ENCODE data around the gene FBF1. TPM values are rescaled to one million over a fixed set of nuclear protein-coding genes. Genes with fewer than 3 reads are reported as not detected.
"Not testable (repeated sequence)": the region's sequence is repeated elsewhere in the genome, so short reads cannot be mapped to it uniquely, and the experiment has no call there.

The FBF1 gene
- polyA plus RNA-seq, 1 donor: 6.8 TPM

DNA sequence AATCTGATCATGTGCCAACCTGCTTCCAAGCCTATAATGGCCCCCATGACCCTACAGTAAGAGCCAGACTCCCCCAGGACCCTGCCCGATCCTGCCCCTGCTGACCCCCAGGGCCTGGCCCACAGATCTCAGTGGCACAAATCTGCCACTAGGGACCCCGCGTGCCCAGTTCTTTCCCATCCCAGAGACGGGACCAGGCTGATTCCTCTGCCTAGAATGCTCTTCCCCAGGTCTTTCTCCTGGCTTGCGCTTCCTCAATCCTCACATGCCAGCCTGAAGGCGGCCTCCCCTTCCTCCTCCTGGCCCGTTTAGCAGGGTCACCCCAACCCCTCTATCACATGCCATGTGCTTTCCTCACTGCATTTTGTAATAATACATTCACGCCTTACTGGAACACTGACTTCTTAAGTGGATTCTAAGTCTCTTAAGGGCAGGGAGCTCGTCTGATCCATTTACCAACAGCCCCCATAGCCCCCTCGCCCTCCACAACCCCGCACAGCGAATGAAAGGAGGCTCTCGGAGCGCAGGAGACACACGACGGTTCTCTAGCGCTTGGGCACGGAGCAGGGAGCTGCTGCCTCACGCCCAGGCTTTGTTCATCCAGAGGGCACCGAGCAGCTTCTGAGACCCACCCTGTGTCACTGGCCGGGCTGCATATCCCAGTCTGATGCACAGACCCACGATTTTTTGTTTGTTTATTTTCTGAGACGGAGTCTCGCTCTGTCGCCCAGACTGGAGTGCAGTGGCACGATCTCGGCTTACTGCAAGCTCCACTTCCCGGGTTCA is 45.3 kb downstream of the FBF1 start:
- no peak for DNase-seq

DNA sequence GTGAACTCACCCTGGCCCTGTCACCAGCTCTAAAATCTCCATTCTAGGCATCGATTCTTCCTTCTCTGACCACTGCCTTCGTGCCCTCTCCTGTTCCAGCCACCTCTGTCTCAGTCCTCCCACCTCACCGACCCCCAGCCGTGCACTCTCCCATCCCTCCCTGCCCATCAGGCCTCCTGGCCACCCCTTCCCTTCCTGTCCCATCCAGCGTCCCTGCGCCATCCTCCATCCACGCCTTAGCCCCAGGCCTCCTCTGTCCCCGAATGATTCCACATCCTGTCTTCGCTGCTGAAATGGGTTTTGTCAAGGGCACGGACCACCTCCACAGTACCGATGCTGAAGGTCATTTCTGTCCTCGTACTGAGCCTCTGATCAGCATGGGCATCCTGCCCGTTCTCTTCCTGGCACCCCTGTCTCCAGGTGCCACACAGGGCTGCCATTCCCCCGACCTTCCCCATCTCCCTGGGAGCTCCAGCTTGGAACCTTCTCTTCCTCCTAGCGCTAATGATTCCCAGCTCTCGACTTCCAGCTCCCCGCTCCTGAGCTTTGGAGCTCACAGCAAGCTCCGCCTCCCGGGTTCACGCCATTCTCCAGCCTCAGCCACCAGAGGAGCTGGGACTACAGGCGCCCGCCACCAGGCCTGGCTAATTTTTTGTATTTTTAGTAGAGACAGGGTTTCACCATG is 46.7 kb downstream of the FBF1 start:
- DNase-seq: no peak

- no peak for DNase-seq
These were observed 47.4 kb downstream of the FBF1 start for GRCh38 chr17:75893305-75894048.

DNA sequence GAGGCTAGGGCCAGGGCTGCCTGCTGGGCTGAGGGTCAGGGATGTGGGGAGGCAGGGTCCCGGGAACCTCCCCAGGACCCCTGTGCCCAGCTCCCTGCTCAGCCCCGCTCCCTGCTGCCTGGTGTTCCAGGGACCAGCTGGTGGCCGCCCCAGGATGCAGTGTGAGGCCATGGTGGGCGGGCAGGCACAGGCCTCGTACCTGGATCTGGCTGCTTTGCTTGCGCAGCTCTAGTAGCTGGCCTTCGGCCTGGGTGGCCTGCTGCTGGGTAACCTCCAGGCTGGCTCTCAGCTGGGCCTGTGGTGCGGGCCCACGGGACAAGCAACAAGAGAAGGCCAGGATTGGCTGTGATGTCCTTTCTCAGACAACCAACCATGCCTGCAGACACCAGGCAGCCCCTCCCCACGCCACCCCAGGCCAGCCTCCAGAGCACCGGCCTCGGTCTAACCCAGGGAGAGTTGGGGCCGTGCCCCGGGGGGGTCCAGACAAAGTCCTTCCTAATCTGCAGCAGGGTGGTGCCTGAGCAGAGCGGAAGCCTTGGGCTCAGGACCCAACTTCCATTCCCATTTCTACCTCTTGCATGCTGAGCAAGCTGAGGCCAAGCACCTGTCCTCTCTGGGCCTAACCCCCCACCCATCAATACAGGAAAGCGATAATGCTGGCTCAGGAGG is 48.2 kb downstream of the FBF1 start:
- no peak for DNase-seq

DNA sequence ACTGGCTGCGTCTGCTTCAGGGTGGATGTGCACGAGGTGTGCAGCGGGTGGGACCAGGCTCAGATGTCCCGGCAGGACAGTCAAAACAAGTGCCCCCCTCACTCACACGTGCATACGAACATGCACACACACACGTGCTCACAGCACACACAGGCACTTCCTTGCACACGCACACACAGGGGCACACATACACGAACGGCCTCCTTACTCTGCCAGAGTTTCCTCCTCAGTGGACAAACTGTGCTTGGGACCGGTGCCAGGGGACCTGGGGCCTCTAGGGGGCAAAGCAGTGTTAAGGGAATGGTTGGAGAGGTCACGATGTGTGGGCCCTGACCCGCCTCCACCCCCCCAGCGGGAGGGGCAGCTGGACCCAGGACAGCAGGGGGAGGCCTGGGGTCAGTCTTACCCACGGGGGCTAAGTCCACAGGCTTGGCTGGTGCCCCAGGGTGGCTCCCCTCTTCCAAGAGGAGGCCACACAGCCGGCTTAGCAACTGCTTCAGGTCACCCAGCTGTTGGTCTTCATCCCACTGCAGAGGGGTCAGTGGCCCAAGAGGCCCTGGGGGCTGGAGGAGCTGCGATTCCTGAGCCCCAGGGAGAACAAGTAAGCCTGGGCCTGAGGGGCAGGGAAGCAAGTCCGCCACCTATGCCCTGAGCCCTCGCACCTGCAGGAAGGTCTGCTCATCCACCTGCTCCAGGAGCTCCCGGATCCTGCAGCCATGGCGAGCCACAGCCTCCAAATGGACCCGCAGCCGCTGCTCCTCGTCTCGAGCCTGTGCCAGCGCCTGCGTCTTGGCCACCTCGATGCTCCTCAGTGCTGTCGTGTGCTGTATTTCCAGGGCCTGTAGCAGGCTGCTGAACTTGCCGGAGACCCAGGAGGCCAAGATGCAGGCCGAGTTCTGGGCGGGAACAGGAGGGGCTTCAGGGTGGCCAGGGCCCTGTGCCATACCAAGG is 49.0 kb downstream of the FBF1 start:
- no peak for DNase-seq

DNA sequence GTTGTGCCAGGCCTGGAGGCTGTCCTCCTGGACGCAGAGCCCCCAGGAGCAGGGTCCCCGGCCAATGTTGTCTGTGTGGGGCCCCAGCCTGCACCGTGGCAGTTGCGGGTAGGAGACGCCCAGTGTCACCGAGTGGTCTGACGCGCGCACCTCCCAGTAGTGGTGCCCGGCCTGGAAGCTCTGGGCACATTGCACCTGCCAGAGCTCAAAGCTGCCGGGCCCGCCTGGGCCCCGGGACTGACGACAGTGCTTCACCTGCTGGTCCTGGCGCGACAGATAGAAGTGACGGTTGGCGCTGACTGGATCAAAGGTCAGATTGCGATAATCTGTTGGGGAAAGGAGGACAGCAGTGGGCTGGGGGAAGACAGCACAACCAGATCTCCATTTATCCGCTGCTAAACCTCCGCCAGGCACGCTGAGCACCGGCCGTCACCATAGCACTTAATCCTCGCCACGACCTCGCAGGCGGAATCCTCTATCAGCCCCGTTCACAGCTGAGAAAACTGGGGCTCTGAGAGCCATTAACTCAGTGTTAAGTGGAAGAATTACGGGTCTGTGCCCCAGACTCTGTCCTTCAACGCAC is 49.7 kb downstream of the FBF1 start:
- DNase-seq: no peak

DNA sequence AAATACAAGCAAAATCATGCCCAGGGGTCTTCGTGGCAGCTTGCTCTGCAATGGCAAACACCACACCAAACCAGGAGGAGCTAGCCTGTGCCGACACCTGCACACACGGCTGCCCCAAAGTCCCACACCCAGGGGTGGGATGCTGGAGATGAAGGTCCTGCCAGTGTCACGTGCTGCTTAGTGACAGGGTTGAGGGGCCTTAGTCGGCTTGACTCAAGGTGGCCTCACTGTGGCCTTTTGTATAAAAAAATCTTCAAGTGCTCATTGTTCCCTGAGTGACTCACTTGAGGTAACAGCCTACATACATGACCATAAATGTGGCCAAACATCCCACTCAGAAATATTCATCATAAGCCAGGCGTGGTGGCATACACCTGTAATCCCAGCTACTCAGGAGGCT is 51.4 kb downstream of the FBF1 start:
- no peak for DNase-seq

- DNase-seq: no peak
These were observed 52.4 kb downstream of the FBF1 start for GRCh38 chr17:75888484-75888883.

GRCh38 chr17:75885860-75886259 is 55.0 kb downstream of the FBF1 start:
- DNase-seq: not testable (repeated sequence)

GRCh38 chr17:75885431-75885830 is 55.4 kb downstream of the FBF1 start:
- DNase-seq: no peak

- no peak for DNase-seq
These were observed 59.0 kb downstream of the FBF1 start for GRCh38 chr17:75881678-75882454.

- DNase-seq: no peak
These were observed 60.6 kb downstream of the FBF1 start for GRCh38 chr17:75880266-75880665.

- DNase-seq: peak; percentile 81
These were observed 62.5 kb downstream of the FBF1 start, which contains the start of gene TRIM47 for GRCh38 chr17:75878174-75878998. Gene TRIM47, minus strand, starts transcription at chr17:75878581. Its CDS starts 33 bp downstream, at chr17:75878548.

GRCh38 chr17:75877752-75878173 is 63.1 kb downstream of the FBF1 start:
- peak; percentile 79 for DNase-seq

GRCh38 chr17:75876938-75877751 is 63.7 kb downstream of the FBF1 start:
- DNase-seq: peak; percentile 98

DNA sequence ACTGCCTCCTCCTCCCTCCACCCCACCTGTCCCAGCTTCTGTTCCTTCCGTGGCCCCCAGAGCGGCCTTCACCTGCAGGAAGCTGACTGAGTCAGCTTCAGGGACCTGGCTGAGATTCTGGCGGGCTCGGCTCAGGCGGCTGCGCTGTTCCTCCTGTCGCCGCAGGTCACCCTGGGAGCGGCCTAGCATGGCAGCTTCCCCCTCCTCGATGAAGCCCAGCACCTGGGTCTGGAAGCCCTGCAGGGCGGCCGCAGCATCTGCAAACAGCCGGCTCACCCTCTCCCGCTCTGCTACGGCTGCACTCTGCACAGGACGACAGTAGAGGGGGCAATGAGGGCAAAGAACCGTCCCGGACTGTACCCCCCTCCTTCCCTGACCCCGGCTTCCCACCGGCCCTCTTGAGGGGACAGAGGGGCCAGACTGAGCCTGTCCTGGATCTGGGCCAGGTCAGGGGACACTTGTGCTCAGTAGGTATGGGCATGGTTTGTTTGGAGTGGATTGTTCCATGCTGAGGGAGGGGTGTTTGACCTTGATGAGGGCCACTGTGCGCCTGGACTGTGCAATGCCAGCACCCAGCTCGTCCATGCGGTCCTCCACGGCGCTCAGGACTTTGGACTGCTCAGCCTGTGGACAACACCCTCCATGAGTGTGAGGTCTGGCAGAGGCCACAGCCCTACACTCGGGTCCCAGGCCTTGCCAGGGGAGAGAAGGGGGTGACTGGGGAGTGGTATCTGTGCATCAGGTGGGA is 64.5 kb downstream of the FBF1 start:
- DNase-seq: no peak

DNA sequence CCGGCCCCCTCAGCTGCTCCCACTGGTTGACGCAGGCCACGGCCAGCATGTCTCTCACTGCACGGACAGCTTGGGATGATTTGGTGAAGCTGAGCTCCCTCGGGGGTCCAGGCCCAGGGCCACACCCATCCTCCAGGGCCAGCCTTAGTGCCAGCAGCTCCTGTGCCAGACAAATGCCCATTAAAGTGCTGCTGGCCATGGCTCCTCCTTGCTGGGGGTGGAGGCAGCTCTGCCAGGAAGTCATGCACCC is 65.0 kb downstream of the FBF1 start:
- DNase-seq: no peak
